Jurkat, Clone E6-1 (cell line): ENCODE data around the gene NDUFA1.
"Not testable (repeated sequence)": the region's sequence is repeated elsewhere in the genome, so short reads cannot be mapped to it uniquely, and the experiment has no call there.

Source experiments
- DNase-seq: peaks from one replicate; pipeline ENCODE4 v3.0.0-alpha.2; 2011; ENCODE audit warnings: low read depth, low spot score
- H3K4me3 ChIP-seq: 2 replicates; pipeline ENCODE4 v1.5.1; 2011; ENCODE audit warnings: mild to moderate bottlenecking, low read length, control low read depth, moderate library complexity

The NDUFA1 gene

DNA sequence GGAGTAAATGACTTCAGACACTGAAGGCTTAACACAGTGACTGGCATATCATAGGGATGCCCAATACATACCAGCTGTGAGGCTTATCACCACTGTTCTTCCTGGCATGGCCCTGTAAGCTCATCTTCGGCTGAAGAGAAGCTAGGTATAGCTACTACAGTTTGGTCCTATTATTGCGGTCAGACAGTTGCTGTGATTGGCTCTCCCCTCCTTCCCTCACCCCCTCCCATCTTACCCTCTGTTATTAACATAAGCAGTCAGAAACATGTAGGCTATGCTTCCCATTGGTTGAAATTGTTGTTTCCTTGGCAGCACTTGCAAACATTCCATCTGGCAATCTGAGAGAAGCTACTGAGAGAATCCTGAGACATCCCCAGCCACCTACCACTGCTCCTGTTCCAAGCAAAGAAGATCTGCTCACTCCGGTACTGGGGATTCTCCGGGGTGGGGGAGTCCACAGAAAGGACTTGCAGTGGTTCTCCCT, 24.3 kb downstream of the NDUFA1 start, which contains the start of gene AKAP14:
AKAP14 (plus strand) TSS at position 51 of the 484 bp plus-strand sequence. CDS start 7,331 bp downstream, outside the sequence.
- no peak for DNase-seq
- no peak within 1 kb of the TSS for H3K4me3 ChIP-seq

DNA sequence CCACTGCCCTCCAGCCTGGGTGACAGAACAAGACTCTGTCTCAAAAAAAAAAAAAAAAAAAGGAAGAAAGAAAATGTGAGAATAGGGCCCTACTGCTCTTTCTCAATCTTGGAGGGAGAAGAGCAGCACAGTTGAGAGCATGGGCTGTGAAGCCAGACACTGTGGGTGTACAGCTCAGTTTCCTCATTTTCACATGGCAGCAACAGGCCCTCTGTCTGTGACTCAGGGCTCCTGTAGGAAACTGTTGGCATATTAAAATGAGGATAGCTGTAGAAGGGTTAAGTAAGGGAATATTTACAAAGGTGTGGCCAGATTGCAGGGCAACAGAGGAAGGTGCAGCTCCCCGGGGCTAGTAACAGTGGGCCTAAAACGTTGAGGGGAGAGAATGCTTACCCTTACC, 27.5 kb downstream of the NDUFA1 start:
- H3K4me3 ChIP-seq = no peak overlapping the region
- no peak for DNase-seq

DNA sequence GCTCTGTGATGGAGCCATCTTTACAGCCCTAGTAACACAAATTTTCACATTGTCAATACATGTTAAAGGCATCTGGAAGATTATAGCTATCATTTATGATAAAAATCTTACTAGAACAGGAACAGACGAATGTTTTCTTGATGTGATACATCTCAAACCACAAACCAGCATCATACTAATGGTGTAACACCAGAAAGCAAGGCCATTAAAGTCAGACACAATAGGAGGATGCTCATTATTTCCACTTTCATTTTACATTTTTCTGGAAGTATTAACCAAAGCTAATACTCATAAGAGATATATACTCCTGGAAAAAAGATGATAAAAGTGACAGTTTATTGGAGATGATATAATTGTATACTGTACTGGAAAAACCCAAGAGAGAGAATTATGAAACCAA, 29.3 kb downstream of the NDUFA1 start:
- no peak for DNase-seq
- no peak overlapping the region for H3K4me3 ChIP-seq

DNA sequence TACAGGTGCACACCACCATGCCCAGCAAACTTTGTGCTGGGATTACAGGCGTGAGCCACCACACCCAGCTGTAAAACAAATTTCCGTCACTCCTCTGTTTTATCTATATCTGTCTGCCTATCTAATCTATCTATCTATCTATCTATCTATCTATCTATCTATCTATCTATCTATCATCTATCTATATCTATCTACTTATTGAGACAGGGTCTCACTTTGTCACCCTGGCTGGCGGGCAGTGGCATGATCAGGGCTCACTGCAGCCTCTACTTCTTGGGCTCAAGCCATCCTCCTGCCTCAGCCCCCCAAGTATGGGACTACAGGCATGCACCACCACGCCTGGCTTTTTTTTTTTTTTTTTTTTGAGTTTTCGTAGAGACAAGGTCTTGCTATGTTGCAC, 44.7 kb downstream of the NDUFA1 start:
- no peak for DNase-seq

DNA sequence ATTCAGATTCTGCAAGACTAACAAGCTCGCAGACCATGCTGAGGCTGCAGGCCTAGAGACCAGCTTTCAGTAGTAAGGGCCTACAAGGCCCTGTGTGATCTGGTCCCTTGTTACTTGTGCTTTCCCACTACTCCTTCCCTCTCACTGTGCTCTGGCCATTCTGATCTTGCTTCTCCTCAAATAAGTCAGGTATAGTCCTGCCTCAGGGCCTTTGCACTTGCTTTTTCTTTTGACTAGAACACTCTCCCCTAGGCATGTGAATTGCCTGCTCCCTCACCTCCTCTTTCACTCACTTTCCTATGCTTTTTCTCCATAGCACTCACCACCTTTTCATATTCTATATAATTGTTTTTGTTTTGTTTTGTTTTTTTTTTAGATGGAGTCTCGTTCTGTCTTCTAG, 46.2 kb downstream of the NDUFA1 start:
- no peak overlapping the region for H3K4me3 ChIP-seq
- DNase-seq = no peak

More for the DNA sequence above, 44.7 kb downstream of the NDUFA1 start:
- H3K4me3 ChIP-seq = no peak overlapping the region

DNA sequence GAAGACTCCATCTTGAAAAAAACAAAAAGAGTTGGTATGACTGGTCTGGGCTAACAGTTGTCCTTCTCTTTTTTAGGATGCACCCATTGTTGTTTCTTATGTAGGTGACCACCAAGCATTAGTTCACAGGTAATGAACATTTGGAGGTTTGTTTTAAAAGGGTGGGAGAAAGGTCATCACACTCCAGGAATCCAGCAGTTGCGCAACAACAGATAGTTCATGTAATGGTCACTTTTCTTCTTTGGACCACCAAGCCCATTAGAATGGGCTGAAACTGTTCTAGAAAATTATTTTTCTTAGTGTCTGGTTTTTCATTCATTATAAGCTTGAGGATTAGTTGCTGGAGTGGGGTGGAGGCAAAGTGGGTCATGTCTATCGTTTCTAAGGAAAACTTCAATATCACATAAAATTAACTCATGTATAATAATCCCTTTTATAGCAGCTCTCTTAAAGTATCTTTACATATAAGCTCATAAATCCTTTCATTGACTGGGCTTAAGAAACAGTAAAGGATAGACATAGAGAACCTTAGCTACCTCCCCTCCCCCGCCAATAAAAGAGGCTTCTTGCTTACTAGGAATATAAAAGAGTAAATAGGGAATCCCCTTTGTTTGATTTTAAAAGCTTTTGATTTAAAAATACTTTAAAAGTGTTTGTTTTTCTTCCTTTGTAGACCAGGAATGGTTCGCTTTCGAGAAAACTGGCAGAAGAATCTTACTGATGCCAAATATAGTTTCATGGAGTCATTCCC, 48.4 kb downstream of the NDUFA1 start:
- H3K4me3 ChIP-seq = no peak overlapping the region
- DNase-seq = no peak

DNA sequence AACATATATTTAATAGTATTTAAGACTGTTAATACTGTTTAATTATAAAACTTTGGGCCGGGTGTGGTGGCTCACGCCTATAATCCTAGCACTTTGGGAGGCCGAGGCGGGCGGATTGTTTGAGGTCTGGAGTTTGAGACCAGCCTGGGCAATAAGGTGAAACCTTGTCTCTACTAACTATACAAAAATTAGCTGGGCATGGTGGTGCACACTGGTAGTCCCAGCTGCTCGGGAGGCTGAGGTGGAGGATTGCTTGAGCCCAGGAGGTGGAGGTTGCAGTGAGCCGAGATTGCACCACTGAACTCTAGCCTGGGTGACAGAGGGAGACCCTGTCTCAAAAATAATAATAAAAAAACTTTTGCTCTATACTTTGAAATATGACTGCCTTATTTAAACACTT, 50.8 kb downstream of the NDUFA1 start:
- not testable (repeated sequence) for DNase-seq, H3K4me3 ChIP-seq
